ENCODE results near the gene FILIP1L. TPM values are rescaled to one million over a fixed set of nuclear protein-coding genes. Genes with fewer than 3 reads are reported as not detected.
A peak's percentile ranks its signal among the peaks of the same experiment; 100 is the strongest.

The FILIP1L gene
- polyA plus RNA-seq, 3 donors, result 0.13 to 0.40 (median 0.25) TPM

DNA sequence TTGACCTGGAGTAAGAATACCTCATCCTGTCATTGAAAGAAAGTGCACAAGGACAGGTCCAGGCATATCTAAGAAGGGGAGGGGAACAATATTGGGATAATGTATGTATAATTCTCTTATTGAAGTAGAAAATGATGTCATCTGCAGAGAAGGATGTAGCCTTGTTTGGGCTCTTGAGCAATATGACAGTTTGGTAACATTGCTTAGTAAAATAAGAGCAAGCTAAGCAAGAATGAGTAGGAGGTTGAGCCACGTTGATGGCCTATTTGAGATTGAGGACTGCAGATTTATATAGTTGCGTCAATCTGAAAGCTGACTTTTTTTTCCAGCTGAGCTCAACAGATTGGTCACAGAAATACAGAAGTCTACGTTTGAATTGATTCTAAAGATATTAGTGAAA lies 145.2 kb downstream of the FILIP1L start:
- Mint-ChIP-seq H3K27ac (no peak overlapping the region), H3K4me3 (no peak overlapping the region), H3K4me1 (peaks cover 11% of the 10 kb centered on the region), H3K36me3 (no peaks in the 10 kb centered on the region), H3K27me3 (ENCODE audit: low read depth in 3 of 3) (no peaks in the 10 kb centered on the region), H3K9me3 (no peaks in the 10 kb centered on the region)
- H3K27me3 ChIP-seq (ENCODE audit: control insufficient read depth in 2 of 2, insufficient read depth in 2 of 2, low read length in 2 of 2), result no peaks in the 10 kb centered on the region
- WGBS (ENCODE audit: insufficient coverage), result 58% methylated on average over 3 of the region's 3 CpGs
- no peaks in the 10 kb centered on the region for H3K79me2 ChIP-seq (ENCODE audit: insufficient read depth, low read length)
- no peak for TF ChIP-seq CTCF (IDR thresholded peaks at IDR 0.05)
- H2AFZ ChIP-seq (ENCODE audit: insufficient read depth, low read depth, low read length, poor library complexity, severe bottlenecking), result no peak overlapping the region
- H3K4me3 ChIP-seq (replicated peaks in 1 of 3; ENCODE audit: low read depth in 2 of 3, low read length in 3 of 3), result no peak overlapping the region
- DNase-seq, result peak; percentile 4 to 29 (median 24)
- H3K36me3 ChIP-seq (replicated peaks in 1 of 2; ENCODE audit: control insufficient read depth in 1 of 2, insufficient read depth in 2 of 2, low read length in 2 of 2), result no peaks in the 10 kb centered on the region
- no peak overlapping the region for H3K27ac ChIP-seq (ENCODE audit: low read depth in 1 of 2, low read length in 2 of 2)
- H3K4me1 ChIP-seq (ENCODE audit: control insufficient read depth in 1 of 2, insufficient read depth in 2 of 2, low read length in 2 of 2), result no peaks in the 10 kb centered on the region
- no peak overlapping the region for H3K4me2 ChIP-seq (replicated peaks; ENCODE audit: extremely low read depth, low read length, poor library complexity, severe bottlenecking)
- no peaks in the 10 kb centered on the region for H4K20me1 ChIP-seq (ENCODE audit: insufficient read depth, low read length)
- intact Hi-C loops (cut with micrococcal nuclease), result no loop called here
- no peaks in the 10 kb centered on the region for H3K9me3 ChIP-seq (replicated peaks in 1 of 2; ENCODE audit: control insufficient read depth in 1 of 2, insufficient read depth in 1 of 2, low read length in 2 of 2)
- no peak overlapping the region for H3K9ac ChIP-seq (ENCODE audit: insufficient read depth, low read length, poor library complexity, severe bottlenecking)

- no peak overlapping the region for H3K4me2 ChIP-seq (replicated peaks; ENCODE audit: extremely low read depth, low read length, poor library complexity, severe bottlenecking)
- peaks cover 11% of the 10 kb centered on the region for H3K4me1 Mint-ChIP-seq
- H3K36me3 ChIP-seq (replicated peaks in 1 of 2; ENCODE audit: control insufficient read depth in 1 of 2, insufficient read depth in 2 of 2, low read length in 2 of 2), result no peaks in the 10 kb centered on the region
- H3K9me3 Mint-ChIP-seq, result no peaks in the 10 kb centered on the region
- WGBS (ENCODE audit: insufficient coverage), result 86% methylated on average over 1 of the region's 2 CpGs
- no peaks in the 10 kb centered on the region for H3K27me3 ChIP-seq (ENCODE audit: control insufficient read depth in 2 of 2, insufficient read depth in 2 of 2, low read length in 2 of 2)
- TF ChIP-seq CTCF (IDR thresholded peaks at IDR 0.05), result no peak
- H3K9ac ChIP-seq (ENCODE audit: insufficient read depth, low read length, poor library complexity, severe bottlenecking), result no peak overlapping the region
- H3K4me1 ChIP-seq (ENCODE audit: control insufficient read depth in 1 of 2, insufficient read depth in 2 of 2, low read length in 2 of 2), result no peaks in the 10 kb centered on the region
- no peak overlapping the region for H3K4me3 ChIP-seq (replicated peaks in 1 of 3; ENCODE audit: low read depth in 2 of 3, low read length in 3 of 3)
- H2AFZ ChIP-seq (ENCODE audit: insufficient read depth, low read depth, low read length, poor library complexity, severe bottlenecking), result no peak overlapping the region
- H3K79me2 ChIP-seq (ENCODE audit: insufficient read depth, low read length), result no peaks in the 10 kb centered on the region
- H3K4me3 Mint-ChIP-seq, result no peak overlapping the region
- no peak overlapping the region for H3K27ac Mint-ChIP-seq
- no peaks in the 10 kb centered on the region for H4K20me1 ChIP-seq (ENCODE audit: insufficient read depth, low read length)
- DNase-seq, result no peak
- H3K27ac ChIP-seq (ENCODE audit: low read depth in 1 of 2, low read length in 2 of 2), result no peak overlapping the region
- intact Hi-C loops (cut with micrococcal nuclease), result no loop called here
- H3K36me3 Mint-ChIP-seq, result no peaks in the 10 kb centered on the region
- H3K27me3 Mint-ChIP-seq (ENCODE audit: low read depth in 3 of 3), result peaks cover 0 to 1% (median 0%) of the 10 kb centered on the region in 3 donors
- no peaks in the 10 kb centered on the region for H3K9me3 ChIP-seq (replicated peaks in 1 of 2; ENCODE audit: control insufficient read depth in 1 of 2, insufficient read depth in 1 of 2, low read length in 2 of 2)
These were observed 146.5 kb downstream of the FILIP1L start for GRCh38 chr3:99967796-99968195.

All from CD14-positive monocyte (primary cell).